Stimulated activated naive CD8-positive, alpha-beta T cell treated with anti-CD3 and anti-CD28 coated beads, Interleukin-15, amount 100 ng/mL, for 72 hours (primary cell): ENCODE measurements around the gene SEC24D.

Experiments used
- ATAC-seq: fragments of 150-1000 bp; cut with Tn5 transposase; 2 replicates; pipeline ENCODE4 v1.10.0; 2021; ENCODE audit warnings: mild to moderate bottlenecking, moderate library complexity
- DNase-seq, 2 donors: peaks; one replicate each; pipeline ENCODE4 v3.0.0; 2021 to 2022
- H3K27ac Mint-ChIP-seq, 2 donors: one replicate each; pipeline ENCODE4 v1.8.0; 2022; ENCODE audit warnings: mild to moderate bottlenecking in 2 of 2, mixed read lengths in 2 of 2, moderate library complexity in 2 of 2
- H3K27me3 Mint-ChIP-seq: one replicate; pipeline ENCODE4 v1.8.0; 2022; ENCODE audit warnings: mixed read lengths
- H3K4me1 Mint-ChIP-seq: one replicate; pipeline ENCODE4 v1.8.0; 2022; ENCODE audit warnings: mild to moderate bottlenecking, mixed read lengths
- H3K4me3 Mint-ChIP-seq, 2 donors: one replicate each; pipeline ENCODE4 v1.8.0; 2022; ENCODE audit warnings: mild to moderate bottlenecking in 2 of 2, mixed read lengths in 2 of 2, moderate library complexity in 1 of 2
- H3K9me3 Mint-ChIP-seq, 2 donors: one replicate each; pipeline ENCODE4 v1.8.0; 2022; ENCODE audit warnings: mixed read lengths in 2 of 2

The SEC24D gene

DNA sequence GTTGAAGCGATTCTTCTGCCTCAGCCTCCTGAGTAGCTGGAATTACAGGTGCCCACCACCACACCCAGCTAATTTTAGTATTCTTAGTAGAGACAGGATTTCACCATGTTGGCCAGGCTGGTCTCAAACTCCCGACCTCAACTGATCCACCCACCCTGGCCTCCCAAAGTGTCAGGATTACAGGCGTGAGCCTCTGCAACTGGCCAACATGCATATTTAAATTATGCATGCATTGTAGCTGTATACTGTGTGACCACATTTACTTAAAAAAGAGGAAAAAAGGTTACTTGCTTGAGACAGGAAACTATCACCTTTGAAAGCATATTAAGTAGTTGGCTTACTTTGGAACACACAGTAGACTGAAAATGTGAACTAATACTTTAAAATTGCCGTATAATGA lies 121.2 kb downstream of the SEC24D start:
- H3K27ac Mint-ChIP-seq: no peak overlapping the region
- DNase-seq: no peak
- no peak overlapping the region for H3K4me3 Mint-ChIP-seq
- H3K27me3 Mint-ChIP-seq: no peaks in the 10 kb centered on the region
- H3K9me3 Mint-ChIP-seq: no peaks in the 10 kb centered on the region
- H3K4me1 Mint-ChIP-seq: peaks cover 18% of the 10 kb centered on the region
- ATAC-seq: no peak

DNA sequence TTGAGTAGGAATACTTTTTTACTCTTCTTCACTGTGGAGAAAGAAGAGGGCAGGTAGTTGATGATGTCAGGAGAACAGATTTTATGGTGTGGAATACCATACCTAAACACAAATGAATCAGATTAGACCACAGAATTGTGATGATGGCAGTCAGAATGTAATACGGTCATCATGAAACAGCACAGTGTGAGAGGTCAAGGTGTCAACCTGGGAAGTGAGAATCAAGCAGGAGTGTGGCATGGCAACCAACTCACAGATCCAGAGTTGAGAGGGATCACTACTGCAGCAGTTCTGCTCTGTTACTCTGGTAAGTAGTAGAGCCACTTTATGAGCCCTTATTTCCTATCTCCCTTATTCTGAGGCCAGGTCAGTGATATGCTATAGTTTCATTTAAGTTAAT lies 123.1 kb downstream of the SEC24D start:
- peak in 1 of 2 donors; percentile 11 for DNase-seq
- Mint-ChIP-seq H3K4me3 (no peak overlapping the region), H3K27ac (no peak overlapping the region), H3K27me3 (no peaks in the 10 kb centered on the region), H3K4me1 (peaks cover 18% of the 10 kb centered on the region), H3K9me3 (no peaks in the 10 kb centered on the region)
- peak; percentile 79 for ATAC-seq

DNA sequence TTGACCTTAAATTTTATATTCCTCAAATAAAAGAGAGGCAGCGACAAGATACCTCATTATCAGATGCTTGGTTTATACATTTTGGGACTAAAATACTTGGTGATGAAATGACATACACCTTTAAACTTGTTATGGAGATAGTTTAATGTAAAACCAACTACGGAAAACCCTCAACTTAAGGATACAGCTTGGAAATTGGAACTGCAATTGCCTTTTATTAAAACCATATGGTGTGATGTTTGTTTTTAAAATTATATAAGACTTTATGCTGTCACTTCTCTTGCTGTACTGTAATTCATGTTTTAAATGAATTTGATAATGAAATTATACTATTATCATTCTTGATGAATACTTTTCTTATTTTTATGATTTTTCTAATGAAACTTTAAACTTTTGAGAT lies 124.9 kb downstream of the SEC24D start:
- ATAC-seq: no peak
- H3K27me3 Mint-ChIP-seq: no peaks in the 10 kb centered on the region
- H3K9me3 Mint-ChIP-seq: no peaks in the 10 kb centered on the region
- peaks cover 18% of the 10 kb centered on the region for H3K4me1 Mint-ChIP-seq
- no peak overlapping the region for H3K4me3 Mint-ChIP-seq
- H3K27ac Mint-ChIP-seq: no peak overlapping the region
- DNase-seq: no peak

DNA sequence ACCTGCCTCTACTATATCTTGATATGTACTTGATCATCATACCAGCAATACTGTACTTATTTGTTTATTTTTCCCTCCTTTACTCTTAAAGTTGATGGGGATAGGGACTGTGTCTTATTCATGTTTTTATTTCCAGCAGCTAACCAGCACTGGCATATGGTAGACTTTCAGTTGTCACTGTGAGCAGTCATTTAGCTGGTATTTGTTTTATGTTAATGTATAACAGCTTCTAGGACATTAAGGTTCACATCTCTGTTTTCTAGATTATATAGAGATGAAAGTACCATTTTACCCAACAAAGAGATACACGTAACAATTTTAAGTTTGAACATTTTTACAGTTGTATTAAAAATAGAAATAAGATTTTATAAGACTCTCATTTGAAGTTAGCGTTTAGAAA lies 132.8 kb downstream of the SEC24D start:
- ATAC-seq: no peak
- Mint-ChIP-seq H3K27me3 (no peaks in the 10 kb centered on the region), H3K4me1 (no peaks in the 10 kb centered on the region), H3K4me3 (no peak overlapping the region), H3K9me3 (no peaks in the 10 kb centered on the region), H3K27ac (no peak overlapping the region)
- no peak for DNase-seq

DNA sequence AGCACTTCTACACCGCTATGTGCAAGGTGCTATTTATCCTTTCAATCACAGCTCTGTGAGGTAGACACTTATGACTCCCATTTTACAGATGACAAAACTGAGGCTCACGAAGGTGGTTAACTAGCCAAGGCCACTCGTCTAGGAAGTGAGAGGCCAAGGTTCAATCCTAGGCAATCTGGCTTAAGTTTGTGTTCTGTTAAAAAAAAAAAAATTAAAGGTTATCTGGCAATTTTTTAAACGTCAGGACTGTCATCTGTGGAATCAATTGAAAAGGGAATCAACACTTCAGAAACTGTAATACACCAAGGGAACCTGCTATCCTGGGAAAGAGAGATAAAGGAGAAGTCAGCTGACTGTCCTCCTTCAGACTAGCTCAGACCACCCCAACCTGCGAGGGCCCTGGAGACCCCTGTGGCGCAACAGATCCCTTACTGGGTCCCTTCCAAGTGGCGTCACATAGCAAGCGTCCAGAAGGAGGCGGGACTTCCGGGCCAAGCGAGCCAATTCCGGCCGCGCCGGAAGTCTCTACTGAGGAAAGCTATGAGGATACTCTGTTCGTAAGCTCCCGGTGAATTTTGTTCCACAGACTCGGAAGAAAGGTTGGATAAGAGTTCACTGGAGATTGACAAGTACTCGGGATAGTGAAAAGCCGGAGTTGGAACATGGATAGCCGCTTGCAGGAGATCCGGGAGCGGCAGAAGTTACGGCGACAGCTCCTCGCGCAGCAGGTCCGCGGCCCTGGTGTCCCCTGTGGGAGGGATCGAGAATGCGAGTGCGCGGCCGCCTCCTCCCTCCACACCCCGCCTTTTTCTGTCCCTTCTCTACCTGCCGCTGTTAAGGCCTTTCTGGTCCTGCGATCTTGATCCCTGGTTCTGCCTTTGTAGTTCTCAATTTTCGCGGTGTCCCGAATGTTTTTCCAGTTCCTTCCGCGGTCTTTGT lies 150.8 kb downstream of the SEC24D start, which contains the start of gene METTL14:
Gene METTL14 (plus strand): TSS at position 520 of the 939 bp plus-strand sequence. CDS start 143 bp downstream, at position 663.
- Mint-ChIP-seq H3K27ac (peak within 1 kb of the TSS; percentile 95 to 98), H3K27me3 (no peaks in the 10 kb centered on the region), H3K4me1 (peaks cover 26% of the 10 kb centered on the region), H3K9me3 (no peaks in the 10 kb centered on the region), H3K4me3 (peak within 1 kb of the TSS; percentile 94 to 98)
- peak; percentile 83 to 87 for DNase-seq
- ATAC-seq: peak; percentile 98

DNA sequence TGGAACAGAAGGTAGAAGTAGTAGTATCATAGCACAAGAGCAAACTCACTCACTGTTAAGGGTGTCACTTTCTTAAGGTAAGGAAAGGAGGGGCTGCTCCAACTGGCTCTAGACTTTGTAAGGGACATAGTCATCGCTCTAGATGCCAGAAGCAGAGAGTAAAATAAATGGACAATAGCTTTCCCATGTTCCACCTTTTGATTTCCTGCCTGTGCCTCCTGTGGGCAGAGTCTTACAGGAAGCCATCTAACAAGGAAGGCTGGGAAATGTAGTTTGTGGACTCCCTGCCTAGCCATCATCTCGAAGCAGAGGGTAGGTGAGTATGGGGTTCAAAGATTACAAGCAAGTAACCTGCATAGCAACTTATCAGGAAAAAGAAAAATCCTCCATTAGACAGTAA lies 152.4 kb downstream of the SEC24D start:
- no peak for ATAC-seq
- H3K4me3 Mint-ChIP-seq: peak overlapping the region in 1 of 2 donors; percentile 5
- H3K4me1 Mint-ChIP-seq: peaks cover 26% of the 10 kb centered on the region
- no peaks in the 10 kb centered on the region for H3K27me3 Mint-ChIP-seq
- DNase-seq: no peak
- H3K9me3 Mint-ChIP-seq: no peaks in the 10 kb centered on the region
- no peak overlapping the region for H3K27ac Mint-ChIP-seq

DNA sequence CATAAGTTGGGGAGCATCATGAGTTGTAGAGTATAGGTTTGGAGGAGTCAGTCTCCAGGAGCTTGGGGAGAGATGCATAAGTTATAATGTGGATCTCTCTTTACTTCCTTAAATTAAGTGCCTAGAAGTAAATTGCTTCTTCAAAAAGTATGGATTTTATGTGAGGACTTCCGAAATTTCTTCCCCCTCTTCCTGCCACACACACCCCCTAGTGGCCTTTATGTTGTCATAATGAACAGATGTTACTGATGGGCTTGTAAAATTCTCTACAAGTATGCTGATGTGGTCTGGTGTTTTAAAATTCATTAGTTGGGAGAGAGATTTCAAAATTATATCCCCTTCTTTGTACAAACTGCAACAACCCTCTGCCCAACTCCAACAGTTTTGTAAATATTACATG lies 153.0 kb downstream of the SEC24D start:
- Mint-ChIP-seq H3K4me3 (peak overlapping the region in 1 of 2 donors; percentile 5), H3K9me3 (no peaks in the 10 kb centered on the region), H3K27me3 (no peaks in the 10 kb centered on the region), H3K4me1 (peaks cover 26% of the 10 kb centered on the region), H3K27ac (peak overlapping the region in 1 of 2 donors; percentile 74)
- DNase-seq (no peak), ATAC-seq (no peak)

DNA sequence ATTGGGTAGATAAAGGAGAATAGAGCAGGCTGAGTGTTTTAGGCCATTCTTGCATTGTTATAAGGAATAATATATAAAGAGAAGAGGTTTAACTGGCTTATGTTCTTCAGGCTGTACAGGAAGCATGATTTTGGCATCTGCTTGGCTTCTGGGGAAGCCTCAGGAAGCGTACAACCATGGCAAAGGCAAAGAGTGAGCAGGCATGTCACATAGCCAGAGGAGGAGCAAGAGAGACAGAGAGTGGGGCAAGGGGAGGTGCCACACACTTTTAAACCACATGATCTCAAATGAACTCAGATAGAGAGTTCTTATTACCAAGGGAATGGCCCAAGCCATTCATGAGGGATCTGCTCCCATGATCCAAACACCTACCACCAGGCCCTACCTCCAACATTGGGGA lies 155.1 kb downstream of the SEC24D start:
- Mint-ChIP-seq H3K9me3 (no peaks in the 10 kb centered on the region), H3K4me1 (peaks cover 12% of the 10 kb centered on the region), H3K4me3 (no peak overlapping the region), H3K27ac (no peak overlapping the region), H3K27me3 (no peaks in the 10 kb centered on the region)
- no peak for ATAC-seq
- no peak for DNase-seq

DNA sequence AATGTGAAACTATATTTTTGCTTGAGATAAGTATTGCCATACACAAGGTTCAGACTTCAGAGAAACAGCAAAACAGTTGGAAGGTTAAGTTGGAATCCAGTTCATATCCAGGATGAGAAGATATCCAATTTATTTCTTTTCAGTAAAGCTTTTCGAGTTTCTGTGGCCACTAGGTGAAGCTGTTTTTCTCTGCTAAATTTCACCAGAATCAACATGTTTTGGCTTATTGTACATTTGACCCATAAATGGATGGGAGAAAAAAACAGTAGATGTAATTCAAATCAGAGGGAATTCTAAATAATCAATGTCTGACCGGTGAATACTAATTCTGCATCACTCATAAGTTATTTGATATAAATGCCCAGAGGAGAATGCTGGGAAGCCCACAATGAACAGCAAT lies 159.8 kb downstream of the SEC24D start:
- DNase-seq (no peak), ATAC-seq (no peak)
- Mint-ChIP-seq H3K27ac (no peak overlapping the region), H3K9me3 (no peaks in the 10 kb centered on the region), H3K4me3 (no peak overlapping the region), H3K4me1 (no peaks in the 10 kb centered on the region), H3K27me3 (no peaks in the 10 kb centered on the region)
